RWPE1 (cell line): Measurements from ENCODE around the gene DCLK2.

ENCODE experiments used
- CTCF ChIA-PET: fragments of 350-600 bp; sonication (Branson Sonifier 250); formaldehyde crosslinking; extraction: SDS; loops from one replicate; lab custom pipeline; 2021; lab: Yijun Ruan, JAX
- POLR2A ChIA-PET: fragments of 400-600 bp; formaldehyde crosslinking; extraction: SDS; loops from one replicate; lab custom pipeline; 2020; ENCODE audit warnings: antibody characterized with exemption; ENCODE audit not compliant: low non-redundant PET; lab: Yijun Ruan, JAX
- DNase-seq: peaks from one replicate; pipeline ENCODE4 v3.0.0; 2012; ENCODE audit warnings: low spot score
- H3K27ac ChIP-seq: fragments of 450-650 bp; 2 replicates; pipeline ENCODE4 v1.5.1; 2017
- CTCF ChIP-seq: fragments of 450-650 bp; conservative IDR thresholded peaks from 2 replicates; pipeline ENCODE4 v1.5.1; 2017; ENCODE audit warnings: low read depth, mild to moderate bottlenecking

DCLK2 gene

DNA sequence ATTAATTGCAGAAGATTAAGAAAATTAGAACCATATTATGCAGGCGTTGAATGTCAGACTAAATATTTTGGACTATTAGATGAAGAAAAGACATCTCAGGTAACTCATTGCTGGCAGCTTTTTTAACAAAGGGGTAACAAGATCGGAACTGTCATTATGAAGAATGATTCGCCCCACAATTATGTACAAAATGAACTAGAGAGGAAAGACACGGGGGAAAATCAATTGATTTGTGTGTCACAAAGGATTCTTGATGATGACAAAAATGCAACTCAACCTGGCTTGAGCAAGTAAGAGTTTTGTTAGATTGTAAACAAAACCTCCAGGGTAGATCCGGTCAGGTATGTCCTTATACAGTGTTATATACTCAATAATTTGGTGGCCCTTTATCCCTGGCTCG lies 12.5 kb upstream of the DCLK2 start:
- no peak overlapping the region for H3K27ac ChIP-seq
- TF ChIP-seq CTCF: no peak
- ChIA-PET CTCF (no interaction called here), POLR2A (no interaction called here)
- DNase-seq: no peak

GRCh38 chr4:150067859-150068258 lies 10.4 kb upstream of the DCLK2 start:
- CTCF ChIA-PET: no interaction called here
- TF ChIP-seq CTCF: no peak
- DNase-seq: no peak
- H3K27ac ChIP-seq: no peak overlapping the region
- POLR2A ChIA-PET: no interaction called here

- no peak for DNase-seq
- no peak for TF ChIP-seq CTCF
- no peak overlapping the region for H3K27ac ChIP-seq
- CTCF ChIA-PET: no interaction called here
- POLR2A ChIA-PET: no interaction called here
These were observed 9.8 kb upstream of the DCLK2 start for GRCh38 chr4:150068300-150068960.

- H3K27ac ChIP-seq: no peak overlapping the region
- POLR2A ChIA-PET: no interaction called here
- no peak for DNase-seq
- TF ChIP-seq CTCF: no peak
- CTCF ChIA-PET: no interaction called here
These were observed 8.9 kb upstream of the DCLK2 start for GRCh38 chr4:150069353-150069752.

DNA sequence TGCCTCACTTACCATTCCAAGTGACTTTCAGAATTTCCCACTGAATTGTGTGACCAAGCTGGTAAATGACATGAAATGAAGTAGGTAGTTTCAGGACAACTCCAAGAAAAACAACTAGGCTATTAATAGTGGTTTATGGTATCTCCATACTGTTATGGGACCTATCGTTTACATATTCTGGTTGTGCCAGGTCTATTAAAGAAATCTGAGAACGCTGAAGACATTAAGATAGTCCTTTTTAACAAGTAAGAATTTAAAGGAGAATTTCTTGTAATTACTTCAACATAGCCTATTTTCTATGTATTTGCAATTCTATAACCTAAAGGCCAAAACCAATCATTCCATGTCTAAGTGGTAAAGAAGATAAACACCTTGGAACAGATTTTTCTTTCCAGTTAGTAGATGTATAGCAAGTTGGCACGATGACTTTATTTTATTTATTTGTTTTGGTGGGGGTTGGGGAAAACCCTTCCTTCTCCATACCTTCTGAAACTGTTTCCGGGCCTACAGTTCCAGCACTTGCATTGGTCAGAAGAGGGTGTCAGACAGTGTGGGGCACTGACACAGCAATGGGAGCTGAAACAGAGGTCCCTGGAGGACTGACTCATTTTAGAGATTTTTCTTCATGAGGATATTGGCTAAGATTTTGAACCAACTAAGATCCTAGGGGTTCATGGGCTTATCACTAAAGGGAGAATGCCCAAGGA lies 7.6 kb upstream of the DCLK2 start:
- no peak overlapping the region for H3K27ac ChIP-seq
- no peak for DNase-seq
- TF ChIP-seq CTCF: no peak
- POLR2A ChIA-PET: no interaction called here
- CTCF ChIA-PET: no interaction called here

DNA sequence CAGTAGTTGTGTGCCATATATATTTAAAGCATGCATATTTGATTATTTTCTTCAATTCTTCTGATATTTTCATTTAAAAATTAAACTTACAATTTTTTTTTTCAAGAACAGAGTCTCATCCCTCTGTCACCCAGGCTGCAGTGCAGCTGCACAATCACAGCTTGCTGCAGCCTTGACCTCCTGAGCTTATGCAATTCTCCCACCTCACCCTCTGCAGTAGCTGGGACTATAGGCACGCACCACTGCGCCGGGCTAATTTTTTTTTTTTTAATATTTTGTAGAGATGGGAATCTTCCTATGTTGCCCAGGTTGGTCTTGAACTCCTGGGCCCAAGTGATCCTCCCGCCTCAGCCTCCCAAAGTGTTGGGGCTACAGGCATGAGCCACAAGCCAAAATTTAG lies 5.8 kb upstream of the DCLK2 start:
- no peak for TF ChIP-seq CTCF
- ChIA-PET POLR2A (no interaction called here), CTCF (interaction anchor here (0.6 kb wide), 1 partner anchor 147 kb away, joined by 3 read pairs; no protein-coding TSS in a partner anchor)
- peak overlapping the region; percentile 68 for H3K27ac ChIP-seq
- no peak for DNase-seq
